Dermis blood vessel endothelial cell (primary cell): ENCODE data around the gene IFNAR1. TPM values are rescaled to one million over a fixed set of nuclear protein-coding genes. Genes with fewer than 3 reads are reported as not detected.

Experiments
- DNase-seq: peaks from one replicate; pipeline ENCODE4 v3.0.0; 2010
- total RNA-seq: library from RNA; depleted of rRNA; stranded (reverse); fragments of >200 nt; gene quantifications from 2 replicates; pipeline ENCODE4 v1.2.3, GENCODE V29; 2014

Gene IFNAR1
- total RNA-seq: 22.3 and 40.3 TPM in 2 replicates

DNA sequence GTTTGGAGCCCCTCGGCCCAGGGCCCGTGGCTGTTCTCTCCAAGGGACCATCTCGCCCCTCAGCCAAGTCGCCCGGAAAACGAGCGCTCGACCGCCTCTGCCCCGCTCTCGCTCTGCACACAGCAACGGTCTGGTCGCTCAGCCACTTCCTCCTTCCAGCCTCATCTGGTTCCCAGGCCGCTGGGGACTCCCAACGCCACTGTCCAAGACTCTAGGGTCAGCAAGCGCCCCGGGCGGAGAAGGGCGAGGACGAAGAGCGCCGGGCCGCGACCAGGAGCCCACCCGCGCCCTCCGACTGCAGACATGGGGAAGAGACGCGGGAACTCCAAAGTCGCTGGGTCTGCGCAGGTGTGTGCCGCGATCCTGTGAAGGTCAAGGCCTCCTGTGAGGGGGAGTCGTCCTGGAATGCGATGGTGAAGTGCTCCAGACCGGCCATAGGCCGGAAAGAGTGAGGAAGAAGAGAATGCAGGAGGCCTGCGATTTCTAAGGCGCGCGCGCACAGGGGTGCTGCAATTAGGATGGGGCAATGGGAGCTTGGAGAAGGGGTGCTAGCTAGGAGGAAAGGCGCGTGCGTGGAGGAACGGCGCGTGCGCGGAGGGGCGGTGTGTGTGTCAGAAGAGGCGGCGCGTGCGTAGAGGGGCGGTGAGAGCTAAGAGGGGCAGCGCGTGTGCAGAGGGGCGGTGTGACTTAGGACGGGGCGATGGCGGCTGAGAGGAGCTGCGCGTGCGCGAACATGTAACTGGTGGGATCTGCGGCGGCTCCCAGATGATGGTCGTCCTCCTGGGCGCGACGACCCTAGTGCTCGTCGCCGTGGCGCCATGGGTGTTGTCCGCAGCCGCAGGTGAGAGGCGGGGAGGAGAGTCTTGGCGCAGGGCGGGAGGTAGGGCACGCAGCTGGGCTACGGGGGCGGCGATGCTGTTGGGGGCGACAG lies at the start of gene IFNAR1:
Gene IFNAR1 (plus strand): TSS at position 680 of the 931 bp plus-strand sequence. CDS start 86 bp downstream, at position 766.
- peak; percentile 100 for DNase-seq

DNA sequence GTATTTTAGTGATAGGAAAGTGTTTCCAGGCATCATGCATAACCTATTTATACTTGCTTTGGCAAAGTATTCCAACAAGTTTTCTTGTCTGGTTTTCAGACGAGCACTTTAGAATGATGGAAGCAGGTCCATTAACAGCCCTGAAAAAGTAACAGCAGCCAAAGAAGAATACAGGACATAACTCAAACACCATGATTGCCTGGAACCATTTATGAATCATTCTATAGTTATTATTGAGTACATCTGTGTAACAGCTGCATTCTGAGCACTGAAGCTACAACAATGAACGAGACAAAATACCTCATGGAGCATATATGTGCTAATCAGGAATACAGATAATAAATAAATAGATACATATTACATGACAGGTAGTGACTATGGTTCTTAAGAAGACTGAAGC lies 46.0 kb upstream of the IFNAR1 start:
- no peak for DNase-seq

GRCh38 chr21:33279330-33279820 lies 45.4 kb upstream of the IFNAR1 start:
- no peak for DNase-seq

DNA sequence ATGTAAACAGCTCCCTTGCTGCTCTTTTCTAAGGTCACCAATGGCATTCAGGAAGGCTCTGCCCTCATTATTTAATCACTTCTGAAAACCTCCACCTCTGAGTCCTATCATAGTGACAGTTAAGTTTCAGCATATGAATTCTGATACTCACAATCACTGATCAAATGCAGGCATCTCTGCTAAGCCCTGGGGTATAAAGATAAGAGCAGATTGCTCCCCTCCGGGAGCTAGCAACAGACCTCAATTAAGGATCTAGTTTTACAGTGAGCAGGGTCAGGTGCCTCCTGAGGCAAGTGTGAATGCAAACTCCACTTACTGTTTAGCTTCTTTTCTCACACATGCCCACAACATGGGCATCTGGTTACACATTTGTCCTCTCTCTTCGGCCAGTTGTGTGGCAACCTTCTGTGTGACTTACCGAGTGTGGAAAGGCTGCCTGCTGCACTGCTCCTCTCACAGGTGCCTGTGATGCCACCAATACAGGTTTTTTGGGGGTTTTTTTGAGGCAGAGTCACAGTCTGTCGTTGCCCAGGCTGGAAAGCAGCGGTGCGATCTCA lies 43.6 kb upstream of the IFNAR1 start:
- no peak for DNase-seq

- no peak for DNase-seq
Observed at GRCh38 chr21:33283203-33283602, 41.6 kb upstream of the IFNAR1 start.

- no peak for DNase-seq
Observed at GRCh38 chr21:33286076-33286475, 38.7 kb upstream of the IFNAR1 start.

DNA sequence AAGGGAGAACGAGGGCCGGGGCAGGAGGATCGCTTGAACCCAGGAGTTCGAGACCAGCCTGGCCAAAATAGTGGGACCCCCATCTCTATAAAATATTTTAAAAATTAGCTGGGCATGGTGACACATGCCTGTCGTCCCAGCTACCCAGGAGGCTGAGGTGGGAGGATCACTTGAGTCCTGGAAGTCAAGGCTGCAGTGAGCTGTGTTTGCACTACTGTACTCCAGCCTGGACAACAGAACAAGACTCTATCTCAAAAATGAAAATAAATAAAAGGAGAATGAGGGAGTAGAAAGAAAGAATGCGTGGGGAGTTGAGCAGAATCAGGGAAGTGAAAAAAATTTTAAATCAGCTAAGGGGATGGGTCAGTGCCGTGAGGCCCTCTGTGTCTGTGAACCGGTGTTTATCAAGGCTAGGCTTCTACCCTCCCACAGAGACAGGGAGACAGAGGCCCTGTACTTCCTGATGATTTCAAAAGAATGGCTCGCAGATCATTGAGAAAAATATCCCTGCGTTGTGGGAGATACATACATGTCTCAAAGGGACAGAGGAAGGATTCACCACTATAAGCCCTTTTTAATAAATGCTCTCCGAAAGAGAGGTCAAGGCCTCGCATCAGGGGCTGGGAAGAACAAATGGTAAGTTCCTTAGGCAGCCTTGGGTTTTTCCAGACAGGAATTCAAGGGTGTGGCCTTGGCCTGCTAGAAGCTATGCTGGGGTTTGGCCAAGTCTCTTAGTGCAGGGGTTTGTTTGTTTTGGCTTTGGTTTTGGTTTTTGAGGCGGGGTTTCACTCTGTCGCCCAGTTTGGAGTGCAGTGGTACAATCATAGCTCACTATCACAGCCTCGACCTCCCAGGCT lies 37.9 kb upstream of the IFNAR1 start:
- DNase-seq: peak; percentile 77

DNA sequence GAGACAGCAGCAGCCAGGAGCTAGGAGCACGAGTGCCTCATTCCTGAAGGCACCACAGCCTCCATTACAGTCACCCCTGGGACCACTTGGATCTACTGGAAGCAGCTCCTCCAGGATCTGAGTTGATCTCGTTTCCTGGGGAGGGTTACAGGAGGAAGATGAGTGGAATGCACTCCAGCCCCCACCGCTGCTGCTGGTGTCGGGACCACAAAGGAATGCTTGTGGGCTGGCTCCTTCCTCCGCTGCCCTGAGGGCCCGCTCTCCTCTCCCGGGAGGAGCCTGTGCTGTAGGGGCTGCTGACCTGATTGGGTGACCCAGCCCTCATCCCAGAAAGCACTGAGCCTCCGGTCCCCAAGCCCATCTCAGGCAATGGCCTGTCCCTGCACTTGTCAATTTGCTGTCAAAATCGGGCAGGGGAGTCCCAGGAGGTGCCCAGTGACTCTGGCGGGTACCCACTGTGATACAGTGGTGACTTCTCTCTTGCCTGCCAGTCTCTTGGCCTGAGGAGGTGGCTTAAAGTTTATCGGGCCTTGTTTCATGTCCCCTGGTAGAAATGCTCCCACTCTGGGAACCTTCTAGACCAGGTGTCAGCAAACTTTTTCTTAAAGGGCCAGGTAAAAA lies 35.5 kb upstream of the IFNAR1 start:
- peak; percentile 42 for DNase-seq

DNA sequence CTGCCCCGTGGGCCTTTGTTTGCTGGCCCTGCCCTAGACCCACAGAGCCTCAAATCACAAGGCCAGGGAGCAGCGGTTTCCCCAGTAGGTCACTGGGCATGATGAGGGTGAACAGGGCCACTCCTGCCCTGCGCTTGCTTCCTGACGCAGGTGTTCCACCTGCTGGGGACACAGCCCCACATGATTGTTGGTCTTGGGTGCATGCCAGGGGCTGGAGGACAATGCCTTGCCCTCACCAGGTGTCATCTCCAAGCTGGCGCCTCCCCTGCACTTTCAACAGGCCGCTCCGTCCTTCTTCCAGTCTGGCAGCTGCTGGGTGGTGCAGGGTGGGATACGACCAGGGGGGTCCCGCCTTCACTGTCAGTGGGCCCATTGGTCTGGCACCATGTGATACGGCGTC lies 34.3 kb upstream of the IFNAR1 start:
- DNase-seq: no peak

GRCh38 chr21:33291686-33292085 lies 33.1 kb upstream of the IFNAR1 start:
- no peak for DNase-seq

DNA sequence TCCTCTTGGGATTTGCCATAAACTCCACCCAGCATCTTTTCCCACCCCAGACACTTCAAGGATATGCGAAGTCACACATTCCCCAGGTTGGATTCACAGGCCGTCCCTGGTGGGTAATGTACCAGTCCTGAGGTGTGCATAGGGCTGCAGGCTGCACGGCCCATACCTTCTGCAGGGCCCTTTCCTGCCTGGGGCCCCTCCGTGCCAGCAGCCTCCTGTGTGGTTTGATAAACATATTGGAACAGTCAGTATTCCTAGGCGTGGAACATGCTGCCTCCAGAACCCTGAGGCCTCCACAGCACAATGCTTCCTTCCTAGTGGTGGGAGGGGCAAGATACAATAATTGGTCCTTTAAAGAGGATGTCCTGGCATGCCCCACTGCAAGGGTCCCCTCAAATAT lies 32.0 kb upstream of the IFNAR1 start:
- DNase-seq: no peak

DNA sequence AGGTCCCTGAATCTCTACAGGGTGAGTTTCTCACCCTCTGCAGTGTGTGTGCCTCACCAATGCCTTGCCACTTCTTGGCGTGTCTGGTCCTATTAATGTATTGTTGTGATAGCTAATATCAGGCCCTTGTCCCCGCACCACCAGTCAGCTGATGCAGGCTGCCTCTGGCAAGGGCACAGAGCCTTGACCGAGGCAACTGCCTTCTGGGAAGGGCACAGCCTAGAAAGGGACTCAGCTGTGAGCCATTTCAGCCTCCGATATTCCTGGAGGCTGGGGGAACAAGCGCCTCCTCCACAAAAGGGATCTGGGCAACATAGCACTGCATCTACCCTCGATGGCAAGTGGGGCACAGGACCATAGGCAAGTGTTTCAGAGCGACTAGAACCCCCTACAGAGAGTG lies 31.6 kb upstream of the IFNAR1 start:
- DNase-seq: no peak

- no peak for DNase-seq
Observed at GRCh38 chr21:33293811-33294216, 31.0 kb upstream of the IFNAR1 start.

DNA sequence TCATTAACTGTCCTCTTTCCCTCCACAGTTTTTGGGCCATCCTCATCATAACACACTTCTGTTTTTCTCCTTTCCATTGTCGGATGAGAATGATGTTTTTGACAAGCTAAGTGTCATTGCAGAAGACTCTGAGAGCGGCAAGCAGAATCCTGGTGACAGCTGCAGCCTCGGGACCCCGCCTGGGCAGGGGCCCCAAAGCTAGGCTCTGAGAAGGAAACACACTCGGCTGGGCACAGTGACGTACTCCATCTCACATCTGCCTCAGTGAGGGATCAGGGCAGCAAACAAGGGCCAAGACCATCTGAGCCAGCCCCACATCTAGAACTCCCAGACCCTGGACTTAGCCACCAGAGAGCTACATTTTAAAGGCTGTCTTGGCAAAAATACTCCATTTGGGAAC lies 28.6 kb upstream of the IFNAR1 start:
- DNase-seq: no peak

GRCh38 chr21:33299181-33299752 lies 25.5 kb upstream of the IFNAR1 start:
- DNase-seq: peak; percentile 64

DNA sequence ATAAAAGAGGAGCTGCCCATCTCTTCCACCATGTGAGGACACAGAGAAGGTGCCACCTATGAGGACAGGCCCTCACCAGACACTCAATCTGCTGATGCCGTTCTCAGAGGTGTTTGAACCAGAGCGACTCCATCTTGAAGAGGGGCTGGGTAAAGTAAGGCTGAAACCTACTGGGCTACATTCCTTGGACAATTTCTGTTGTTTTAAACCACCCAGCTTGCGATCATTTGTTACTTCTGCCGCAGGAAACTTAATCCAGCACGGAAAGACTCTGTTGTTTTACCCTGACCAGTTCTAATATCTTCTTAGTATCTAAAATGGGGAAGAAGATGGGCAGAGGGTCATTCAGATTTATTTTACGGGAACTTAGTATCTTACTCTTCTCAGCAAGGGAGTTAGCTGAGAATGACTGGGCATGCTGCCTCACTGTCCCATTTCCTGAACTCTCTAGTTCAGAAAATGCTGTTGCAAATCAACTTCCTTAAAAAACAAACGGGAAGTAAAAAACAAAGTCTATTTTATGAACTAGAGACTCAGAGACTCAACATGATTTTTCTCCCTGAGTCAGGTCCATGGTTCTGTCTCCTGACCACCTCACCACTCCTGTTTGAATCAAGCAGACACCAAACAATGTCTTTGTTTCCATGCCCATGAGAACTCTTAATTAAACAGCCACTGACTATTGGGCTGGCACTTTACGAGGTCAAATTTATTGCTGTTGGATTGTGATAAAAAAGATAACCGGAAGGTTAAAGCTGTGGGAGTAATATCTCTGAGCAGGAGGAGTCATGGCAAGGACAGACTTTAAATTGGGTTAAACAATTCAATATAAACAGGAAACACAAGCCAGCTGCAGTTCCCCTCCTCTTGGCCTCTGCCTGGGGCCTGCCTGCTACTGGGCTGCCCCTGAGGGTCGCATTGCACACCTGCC lies 23.8 kb upstream of the IFNAR1 start:
- peak; percentile 61 for DNase-seq

DNA sequence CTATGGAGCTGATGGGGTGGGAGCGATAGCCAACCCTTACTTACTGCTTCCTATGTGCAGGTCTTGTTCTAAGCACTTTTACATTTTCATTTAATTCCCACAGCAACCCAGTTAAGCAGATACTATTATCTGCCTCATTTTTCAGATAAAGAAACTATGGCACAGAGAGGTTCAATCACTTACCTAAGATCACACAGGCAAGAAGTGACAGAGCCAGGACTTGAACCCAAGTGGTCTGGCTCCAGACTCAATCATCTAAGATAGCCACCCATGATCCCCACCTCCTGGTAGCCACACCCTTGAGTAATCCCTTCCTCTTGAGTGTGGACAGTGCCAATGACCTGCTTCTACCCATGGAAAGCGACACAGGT lies 23.2 kb upstream of the IFNAR1 start:
- DNase-seq: no peak

DNA sequence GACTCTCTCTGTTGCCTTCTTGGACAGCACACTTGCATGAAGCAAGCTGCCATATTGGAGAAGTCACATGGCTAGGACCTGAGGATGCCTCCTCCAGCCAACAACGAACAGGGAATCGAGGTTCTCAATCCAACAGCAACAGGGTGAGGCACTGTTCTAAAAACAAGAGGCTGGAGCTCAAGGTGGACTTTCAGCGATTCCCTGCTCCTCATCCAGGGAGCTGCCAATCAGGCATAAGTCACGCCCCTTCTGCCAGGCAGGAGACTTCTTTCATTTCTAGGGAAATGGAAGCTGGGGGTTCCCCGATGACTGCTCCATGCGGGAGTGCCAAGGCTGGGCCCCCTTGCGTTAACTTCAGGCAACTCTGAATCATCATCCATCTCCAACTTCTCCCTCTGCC lies 22.7 kb upstream of the IFNAR1 start:
- no peak for DNase-seq

- DNase-seq: no peak
Observed at GRCh38 chr21:33302796-33303195, 22.0 kb upstream of the IFNAR1 start.

DNA sequence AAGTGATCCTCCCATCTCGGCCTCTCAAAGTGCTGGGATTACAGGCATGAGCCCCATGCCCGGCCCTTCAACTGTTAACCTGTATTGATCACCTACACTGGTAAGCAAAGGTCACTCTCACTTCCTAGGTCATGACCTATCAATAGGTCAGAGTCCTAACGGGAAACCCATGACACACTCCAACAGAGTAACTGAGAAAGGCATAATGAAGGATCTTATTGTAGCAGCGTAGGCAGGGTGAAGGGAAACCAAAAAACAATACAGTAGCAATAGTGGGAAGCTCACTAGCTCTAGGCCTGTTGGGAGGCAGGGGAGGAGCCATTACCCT lies 19.5 kb upstream of the IFNAR1 start:
- no peak for DNase-seq

DNA sequence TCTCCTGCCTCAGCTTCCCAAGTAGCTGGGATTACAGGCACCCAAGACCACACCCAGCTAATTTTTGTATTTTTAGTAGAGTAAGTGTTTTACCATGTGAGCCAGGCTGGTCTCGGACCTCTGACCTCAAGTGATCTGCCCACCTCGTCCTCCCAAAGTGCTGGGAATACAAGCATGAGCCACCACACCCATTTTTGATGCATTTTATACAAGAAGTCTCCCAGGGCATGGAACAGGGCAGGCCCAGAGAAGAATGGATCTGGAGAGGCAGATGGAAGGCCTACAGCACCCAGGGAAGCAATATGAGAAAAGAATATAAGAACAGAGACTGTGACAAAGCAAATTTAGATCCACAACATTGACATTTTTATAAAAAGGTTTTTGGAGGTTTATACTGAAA lies 18.8 kb upstream of the IFNAR1 start:
- DNase-seq: no peak
